ENCODE measurements around the gene ACTA1. TPM values are rescaled to one million over a fixed set of nuclear protein-coding genes. Genes with fewer than 3 reads are reported as not detected.

Gene ACTA1
- total and polyA plus RNA-seq, 2 of the 13 experiments (the other 11 are each of a cell fraction or from before 2014, with no cell fraction given) = 1.4 to 5.2 TPM

- TF ChIP-seq PAWR (CRISPR knock-in tag; IDR thresholded peaks at IDR 0.05; ENCODE audit: borderline replicate concordance) = no peak
- TF ChIP-seq HNF4A (CRISPR knock-in tag; IDR thresholded peaks at IDR 0.05) = peak; percentile 28; the same call in 1 of the 2 replicates
- TF ChIP-seq GATAD2A (CRISPR knock-in tag; IDR thresholded peaks at IDR 0.05) = no peak
- no peak for TF ChIP-seq ZBED4 (CRISPR knock-in tag; IDR thresholded peaks at IDR 0.05; ENCODE audit: borderline replicate concordance)
Measured at GRCh38 chr1:229408458-229409037, 25.3 kb downstream of the ACTA1 start (continued).

- intact Hi-C loops (cut with micrococcal nuclease; ENCODE audit: unreplicated experiment) = loop anchor here (5.0 kb wide), 1 partner anchor 65 kb away; the partner anchor contains the start of gene CCSAP
- TSS peak; percentile 83 for BruUV-seq (replicated peaks)
- DNase-seq (ENCODE audit: low spot score) (no peak), FAIRE-seq (no peak), ATAC-seq (peak; percentile 4)
- H3K9me3 ChIP-seq (ENCODE audit: low read length) = no peaks in the 10 kb centered on the region
- no peak overlapping the region for H3K9ac ChIP-seq (ENCODE audit: insufficient read depth, low read depth, low read length)
- no peaks in the 10 kb centered on the region for H4K20me1 ChIP-seq (ENCODE audit: insufficient read depth, low read length)
- CTCF ChIA-PET (ENCODE audit: low intra/inter-chr PET ratio, low total read pairs) = no interaction called here
- peak overlapping the region; percentile 49 to 66 (median 51); a peak in 5 of 6 replicates for H3K4me3 ChIP-seq (replicated peaks in 1 of 3; ENCODE audit: insufficient read depth in 1 of 3, low read depth in 2 of 3, low read length in 3 of 3)
- H3K27ac ChIP-seq (ENCODE audit: extremely low read length, insufficient read depth, low read length) = no peak overlapping the region
- H3K79me2 ChIP-seq (ENCODE audit: insufficient read depth, low read length) = no peaks in the 10 kb centered on the region
- H3K27me3 ChIP-seq (ENCODE audit: control insufficient read depth in 1 of 2, insufficient read depth in 2 of 2, low read length in 2 of 2) = peaks cover 2 to 8% of the 10 kb centered on the region in 2 experiments; a peak in 3 of 5 replicates
- H3K4me1 ChIP-seq (ENCODE audit: insufficient read depth, low read length) = peaks cover 82% of the 10 kb centered on the region
- 66% methylated on average over 38 of the region's 68 CpGs for WGBS (ENCODE audit: low lambda C conversion rate)
- no peak overlapping the region for H2AFZ ChIP-seq (ENCODE audit: low read length)
- POLR2A ChIA-PET = no interaction called here
- H3K36me3 ChIP-seq (replicated peaks in 1 of 2; ENCODE audit: control insufficient read depth in 1 of 2, insufficient read depth in 2 of 2, low read length in 2 of 2) = no peaks in the 10 kb centered on the region
- peak overlapping the region; percentile 88 for H3K4me2 ChIP-seq (ENCODE audit: low read depth, low read length)
- in situ Hi-C loops (cut with HindIII; ENCODE audit: extremely low pct_ligation_motif_present, low pct_unique_long_range_greater_than_20kb) = no loop called here
- TF ChIP-seq ZSCAN25 (CRISPR knock-in tag; IDR thresholded peaks at IDR 0.05) (0 out of 2 replicates have a peak, but pooled peaks have one; percentile 26), CTCF (CRISPR knock-in tag; IDR thresholded peaks at IDR 0.05) (peak; percentile 43), NONO (IDR thresholded peaks at IDR 0.05) (no peak), NONO (CRISPR knock-in tag; conservative IDR thresholded peaks at IDR 0.05) (0 out of 2 replicates have a peak, but pooled peaks have one; percentile 18), ZFX (CRISPR knock-in tag; IDR thresholded peaks at IDR 0.05; ENCODE audit: low read depth) (peak; percentile 57; the same call in 1 of the 2 replicates), PRPF4 (IDR thresholded peaks at IDR 0.05; ENCODE audit: low read depth, low read length, poor library complexity, severe bottlenecking) (no peak), MIER3 (CRISPR knock-in tag; IDR thresholded peaks at IDR 0.05; ENCODE audit: borderline replicate concordance) (no peak), TEF (CRISPR knock-in tag; IDR thresholded peaks at IDR 0.05) (no peak), ZNF451 (CRISPR knock-in tag; IDR thresholded peaks at IDR 0.05) (no peak), ZNF331 (CRISPR knock-in tag; IDR thresholded peaks at IDR 0.05) (no peak)
Measured at GRCh38 chr1:229407206-229408026, 26.5 kb downstream of the ACTA1 start.
